ENCODE measurements around the gene OASL. TPM values are rescaled to one million over a fixed set of nuclear protein-coding genes. Genes with fewer than 3 reads are reported as not detected.
A peak's percentile ranks its signal among the peaks of the same experiment; 100 is the strongest.

The OASL gene
- total and polyA plus RNA-seq, 10 of the 15 experiments (the other 5 are each of a cell fraction or from before 2014, with no cell fraction given), result 2.3 to 9.1 (median 2.7) TPM

DNA sequence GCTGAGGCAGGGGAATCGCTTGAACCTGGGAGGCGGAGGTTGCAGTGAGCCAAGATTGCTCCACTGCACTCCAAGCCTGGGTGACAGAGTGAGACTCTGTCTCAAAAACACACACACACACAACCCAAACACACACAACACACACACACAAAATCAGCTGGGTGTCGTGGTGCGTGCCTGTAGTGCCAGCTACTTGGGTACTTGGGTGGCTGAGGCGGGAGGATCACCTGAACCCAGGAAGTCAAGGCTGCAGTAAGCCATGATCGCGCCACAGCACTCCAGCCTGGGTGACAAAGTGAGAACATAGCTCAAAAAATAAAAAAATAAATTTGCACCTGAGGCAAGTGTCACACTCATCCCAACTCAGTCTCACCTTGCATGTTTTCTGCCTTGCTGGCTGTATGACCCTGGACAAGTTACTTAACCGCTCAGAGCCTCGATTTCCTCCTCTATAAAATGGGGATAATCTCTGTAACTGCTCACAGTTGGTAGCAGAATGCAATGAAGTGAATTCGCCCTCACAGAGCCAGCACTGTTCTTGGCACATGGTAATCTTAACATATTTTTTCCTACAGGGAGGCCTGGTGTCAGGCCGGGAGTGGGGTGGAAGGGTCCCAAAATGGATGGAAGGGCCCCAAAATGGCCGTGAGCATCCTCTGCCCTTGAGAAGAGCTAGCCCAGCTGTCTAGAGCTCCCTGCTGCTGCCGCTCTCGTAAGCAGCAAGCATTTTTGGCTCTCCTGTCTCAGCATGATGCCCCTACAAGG, 61.3 kb downstream of the OASL start:
- Histone ChIP-seq H4K20me1 (ENCODE audit: control insufficient read depth, insufficient read depth) (no peaks in the 10 kb centered on the region), H2AFZ (ENCODE audit: control insufficient read depth, low read depth, low read length) (no peak overlapping the region), H3K4me2 (ENCODE audit: control insufficient read depth, insufficient read depth) (no peak overlapping the region), H3K27me3 (replicated peaks in 1 of 2; ENCODE audit: control insufficient read depth in 2 of 2, insufficient read depth in 2 of 2, low read length in 1 of 2) (no peaks in the 10 kb centered on the region), H3K4me1 (ENCODE audit: control insufficient read depth, insufficient read depth, low read length) (no peaks in the 10 kb centered on the region), H3K27ac (ENCODE audit: control insufficient read depth, insufficient read depth) (no peak overlapping the region), H3K79me2 (ENCODE audit: control insufficient read depth, insufficient read depth, low read length) (no peaks in the 10 kb centered on the region), H3K4me3 (no peak overlapping the region), H3K36me3 (ENCODE audit: control insufficient read depth in 2 of 2, insufficient read depth in 2 of 2, low read length in 1 of 2) (no peaks in the 10 kb centered on the region), H3K9ac (ENCODE audit: control insufficient read depth, insufficient read depth, low read length) (no peak overlapping the region), H3K9me3 (replicated peaks; ENCODE audit: control insufficient read depth, insufficient read depth, low read length) (no peaks in the 10 kb centered on the region)
- 0 out of 2 replicates have a peak, but pooled peaks have one; percentile 18 for TF ChIP-seq YY1 (IDR thresholded peaks at IDR 0.05; ENCODE audit: low read depth, low read length)
- TF ChIP-seq, protein P1, sequence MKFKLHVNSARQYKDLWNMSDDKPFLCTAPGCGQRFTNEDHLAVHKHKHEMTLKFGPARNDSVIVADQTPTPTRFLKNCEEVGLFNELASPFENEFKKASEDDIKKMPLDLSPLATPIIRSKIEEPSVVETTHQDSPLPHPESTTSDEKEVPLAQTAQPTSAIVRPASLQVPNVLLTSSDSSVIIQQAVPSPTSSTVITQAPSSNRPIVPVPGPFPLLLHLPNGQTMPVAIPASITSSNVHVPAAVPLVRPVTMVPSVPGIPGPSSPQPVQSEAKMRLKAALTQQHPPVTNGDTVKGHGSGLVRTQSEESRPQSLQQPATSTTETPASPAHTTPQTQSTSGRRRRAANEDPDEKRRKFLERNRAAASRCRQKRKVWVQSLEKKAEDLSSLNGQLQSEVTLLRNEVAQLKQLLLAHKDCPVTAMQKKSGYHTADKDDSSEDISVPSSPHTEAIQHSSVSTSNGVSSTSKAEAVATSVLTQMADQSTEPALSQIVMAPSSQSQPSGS (IDR thresholded peaks at IDR 0.05; ENCODE audit: low read length), result no peak
- FAIRE-seq, result peak; percentile 62
- intact Hi-C loops (cut with micrococcal nuclease; ENCODE audit: unreplicated experiment), result no loop called here
- ChIA-PET POLR2A (interaction anchor here (0.6 kb wide), 1 partner anchor 335 kb away, joined by 3 read pairs; no protein-coding TSS in a partner anchor), SMC1A (ENCODE audit: uncharacterized antibody, unreplicated experiment) (no interaction called here), CTCF (interaction anchor here (0.6 to 0.9 kb wide), 4 partner anchors 32 to 1532 kb away, joined by 3 to 4 read pairs (median 3); no protein-coding TSS in a partner anchor), RAD21 (ENCODE audit: unreplicated experiment) (interaction anchor here (1.0 kb wide), 1 partner anchor 246 kb away, joined by 5 read pairs; no protein-coding TSS in a partner anchor)
- no peak for ATAC-seq
- in situ Hi-C loops (cut with MboI), result no loop called here
- DNase-seq (ENCODE audit: low read depth, low spot score), result no peak
- WGBS (ENCODE audit: insufficient coverage, insufficient replicate concordance, low lambda C conversion rate, missing lambda C conversion rate), result 46% methylated on average over 14 of the region's 14 CpGs
- BruUV-seq (replicated peaks), result no TSS peak

Measured in GM12878 (cell line).